Calu3 (cell line): Measurements from ENCODE around the gene ROCK1. TPM values are rescaled to one million over a fixed set of nuclear protein-coding genes. Genes with fewer than 3 reads are reported as not detected.

Experiments
- BruUV-seq: library from RNA; stranded (reverse); fragments of 400-500 nt; replicated peaks from 2 replicates; lab custom pipeline; 2021; lab: Mats Ljungman, UMichigan
- CTCF ChIA-PET: fragments of 300-600 bp; sonication (Branson Sonifier 250); formaldehyde crosslinking; loops from one replicate; lab custom pipeline; 2022; ENCODE audit warnings: antibody characterized with exemption; lab: Charles Lee
- DNase-seq: peaks from one replicate; pipeline ENCODE4 v3.0.0; 2022
- H3K27ac Mint-ChIP-seq: one replicate; pipeline ENCODE4 v1.8.0; 2022; ENCODE audit warnings: mixed read lengths; ENCODE audit not compliant: unreplicated experiment
- H3K27me3 Mint-ChIP-seq: one replicate; pipeline ENCODE4 v1.8.0; 2022; ENCODE audit warnings: mixed read lengths; ENCODE audit not compliant: unreplicated experiment
- H3K36me3 Mint-ChIP-seq: one replicate; pipeline ENCODE4 v1.8.0; 2022; ENCODE audit warnings: mild to moderate bottlenecking, moderate library complexity, mixed read lengths; ENCODE audit not compliant: insufficient read depth, unreplicated experiment
- H3K4me1 Mint-ChIP-seq: one replicate; pipeline ENCODE4 v1.8.0; 2022; ENCODE audit warnings: mild to moderate bottlenecking, low read depth, mixed read lengths; ENCODE audit not compliant: unreplicated experiment
- H3K4me3 Mint-ChIP-seq: one replicate; pipeline ENCODE4 v1.8.0; 2022; ENCODE audit warnings: mild to moderate bottlenecking, low read depth, moderate library complexity, mixed read lengths; ENCODE audit not compliant: unreplicated experiment
- H3K9me3 Mint-ChIP-seq: one replicate; pipeline ENCODE4 v1.8.0; 2022; ENCODE audit warnings: low read depth, mixed read lengths; ENCODE audit not compliant: unreplicated experiment
- CTCF ChIP-seq: fragments of 200-600 bp; IDR thresholded peaks from one replicate; pipeline ENCODE4 v1.8.0; 2022; ENCODE audit warnings: antibody characterized with exemption; ENCODE audit not compliant: unreplicated experiment
- intact Hi-C: fragments of 100-400 bp; cut with micrococcal nuclease; formaldehyde crosslinking; loops from one replicate; pipeline ENCODE4 v1.10.0; 2022; ENCODE audit not compliant: unreplicated experiment
- total RNA-seq: library from RNA; stranded (reverse); gene quantifications from 2 replicates; pipeline ENCODE4 v1.2.3, GENCODE V29; 2022

The ROCK1 gene
- total RNA-seq, 1 experiment from 2014 or later: 50.9 TPM

GRCh38 chr18:21110713-21111345, 784 bp downstream of the ROCK1 start:
- H3K4me1 Mint-ChIP-seq: peaks cover 15% of the 10 kb centered on the region
- no peak for TF ChIP-seq CTCF
- H3K36me3 Mint-ChIP-seq: peaks cover 24% of the 10 kb centered on the region
- intact Hi-C loops: loop anchor here (2.0 to 5.0 kb wide), 6 partner anchors 24 to 139 kb away; no protein-coding TSS in a partner anchor
- H3K4me3 Mint-ChIP-seq: no peak overlapping the region
- CTCF ChIA-PET: interaction anchor here (0.6 to 0.9 kb wide), 2 partner anchors 93 to 783 kb away, joined by 3 read pairs; no protein-coding TSS in a partner anchor
- H3K9me3 Mint-ChIP-seq: no peaks in the 10 kb centered on the region
- no TSS peak for BruUV-seq
- DNase-seq: peak; percentile 37
- H3K27me3 Mint-ChIP-seq: no peaks in the 10 kb centered on the region
- peak overlapping the region; percentile 95 for H3K27ac Mint-ChIP-seq

- intact Hi-C loops: loop anchor here (2.0 to 5.0 kb wide), 6 partner anchors 23 to 138 kb away; no protein-coding TSS in a partner anchor
- Mint-ChIP-seq H3K27me3 (no peaks in the 10 kb centered on the region), H3K9me3 (no peaks in the 10 kb centered on the region), H3K36me3 (peaks cover 24% of the 10 kb centered on the region), H3K27ac (peak overlapping the region; percentile 95), H3K4me1 (peaks cover 21% of the 10 kb centered on the region), H3K4me3 (no peak overlapping the region)
- BruUV-seq: TSS peak; percentile 25
- no peak for TF ChIP-seq CTCF
- CTCF ChIA-PET: no interaction called here
- no peak for DNase-seq
Observed at GRCh38 chr18:21109936-21110712, 1.5 kb downstream of the ROCK1 start.

- Mint-ChIP-seq H3K27me3 (no peaks in the 10 kb centered on the region), H3K4me1 (peaks cover 27% of the 10 kb centered on the region), H3K27ac (no peak overlapping the region), H3K9me3 (no peaks in the 10 kb centered on the region), H3K4me3 (no peak overlapping the region), H3K36me3 (peaks cover 10% of the 10 kb centered on the region)
- intact Hi-C loops: no loop called here
- DNase-seq: no peak
- CTCF ChIA-PET: no interaction called here
- no TSS peak for BruUV-seq
- TF ChIP-seq CTCF: no peak
Observed at GRCh38 chr18:21105936-21106335, 5.7 kb downstream of the ROCK1 start.

- no peak for DNase-seq
- intact Hi-C loops: loop anchor here (5.0 kb wide), 2 partner anchors 39 to 59 kb away; no protein-coding TSS in a partner anchor
- Mint-ChIP-seq H3K36me3 (no peaks in the 10 kb centered on the region), H3K4me3 (no peak overlapping the region), H3K9me3 (no peaks in the 10 kb centered on the region), H3K4me1 (peaks cover 35% of the 10 kb centered on the region), H3K27ac (no peak overlapping the region), H3K27me3 (no peaks in the 10 kb centered on the region)
- BruUV-seq: no TSS peak
- TF ChIP-seq CTCF: no peak
- CTCF ChIA-PET: interaction anchor here (0.6 kb wide), 1 partner anchor 81 kb away, joined by 3 read pairs; no protein-coding TSS in a partner anchor
Observed at GRCh38 chr18:21101172-21101571, 10.4 kb downstream of the ROCK1 start.
